Trophoblast cell (in vitro differentiated cells and primary cell): ENCODE measurements around the gene LPCAT1.
"Not testable (repeated sequence)": the region's sequence is repeated elsewhere in the genome, so short reads cannot be mapped to it uniquely, and the experiment has no call there.

Experiments
- DNase-seq, 2 donors: peaks; one replicate each; pipeline ENCODE4 v3.0.0-alpha.2; 2016
- H2AFZ ChIP-seq: 2 replicates; pipeline ENCODE4 v1.6.1; 2013; ENCODE audit warnings: low read length, moderate library complexity, mild to moderate bottlenecking; ENCODE audit not compliant: insufficient read depth, poor library complexity
- H2AK5ac ChIP-seq: 2 replicates; pipeline ENCODE4 v1.6.1; 2013; ENCODE audit warnings: mild to moderate bottlenecking, low read length
- H2BK120ac ChIP-seq: 2 replicates; pipeline ENCODE4 v1.6.1; 2013; ENCODE audit warnings: low read length, mild to moderate bottlenecking, moderate library complexity; ENCODE audit not compliant: insufficient read depth, poor library complexity
- H2BK12ac ChIP-seq: 2 replicates; pipeline ENCODE4 v1.6.1; 2013; ENCODE audit warnings: mild to moderate bottlenecking, low read length, moderate library complexity
- H2BK5ac ChIP-seq: 2 replicates; pipeline ENCODE4 v1.6.1; 2013; ENCODE audit warnings: low read length, low read depth, moderate library complexity, mild to moderate bottlenecking; ENCODE audit not compliant: poor library complexity
- H3K14ac ChIP-seq: 2 replicates; pipeline ENCODE4 v1.6.1; 2013; ENCODE audit warnings: mild to moderate bottlenecking, low read length
- H3K18ac ChIP-seq: 2 replicates; pipeline ENCODE4 v1.6.1; 2013; ENCODE audit warnings: mild to moderate bottlenecking, low read length
- H3K23ac ChIP-seq: 2 replicates; pipeline ENCODE4 v1.6.1; 2013; ENCODE audit warnings: low read length
- H3K27ac ChIP-seq: 2 replicates; pipeline ENCODE4 v1.5.1; 2013; ENCODE audit warnings: low read depth, mild to moderate bottlenecking, inconsistent platforms, low read length, moderate library complexity
- H3K27me3 ChIP-seq: 2 replicates; pipeline ENCODE4 v1.6.1; 2013; ENCODE audit warnings: inconsistent platforms, mild to moderate bottlenecking, low read length, moderate library complexity; ENCODE audit not compliant: insufficient read depth
- H3K36me3 ChIP-seq, 2 experiments: 1 replicate in 1 of 2; 2 replicates in 1 of 2; pipeline ENCODE4 v1.6.1; 2013; ENCODE audit warnings: low read length in 2 of 2, mild to moderate bottlenecking in 2 of 2, moderate library complexity in 1 of 2; ENCODE audit not compliant: insufficient read depth in 2 of 2, control insufficient read depth in 1 of 2
- H3K4ac ChIP-seq: 2 replicates; pipeline ENCODE4 v1.6.1; 2013; ENCODE audit warnings: low read depth, mild to moderate bottlenecking, low read length, moderate library complexity
- H3K4me1 ChIP-seq, 2 experiments: 1 replicate in 1 of 2; 2 replicates in 1 of 2; pipeline ENCODE4 v1.6.1; 2013; ENCODE audit warnings: low read length in 2 of 2, mild to moderate bottlenecking in 2 of 2, moderate library complexity in 1 of 2; ENCODE audit not compliant: insufficient read depth in 2 of 2, control insufficient read depth in 1 of 2
- H3K4me2 ChIP-seq: 2 replicates; pipeline ENCODE4 v1.6.1; 2013; ENCODE audit warnings: inconsistent platforms, mild to moderate bottlenecking, low read length, moderate library complexity
- H3K4me3 ChIP-seq: 2 replicates; pipeline ENCODE4 v1.5.1; 2013; ENCODE audit warnings: mild to moderate bottlenecking, low read depth, low read length, inconsistent platforms
- H3K79me1 ChIP-seq: one replicate; pipeline ENCODE4 v1.6.1; 2013; ENCODE audit warnings: low read length
- H3K79me2 ChIP-seq: 2 replicates; pipeline ENCODE4 v1.6.1; 2013; ENCODE audit warnings: low read length, mild to moderate bottlenecking; ENCODE audit not compliant: control insufficient read depth, insufficient read depth, poor library complexity
- H3K9ac ChIP-seq: 2 replicates; pipeline ENCODE4 v1.6.1; 2013; ENCODE audit warnings: mild to moderate bottlenecking, low read length
- H3K9me3 ChIP-seq: 2 replicates; pipeline ENCODE4 v1.6.1; 2013; ENCODE audit warnings: low read depth, mild to moderate bottlenecking, control low read depth, inconsistent platforms, low read length; ENCODE audit not compliant: insufficient read depth
- H4K12ac ChIP-seq: 2 replicates; pipeline ENCODE4 v1.6.1; 2013; ENCODE audit warnings: low read depth, mild to moderate bottlenecking, low read length, moderate library complexity
- H4K8ac ChIP-seq: 2 replicates; pipeline ENCODE4 v1.6.1; 2013; ENCODE audit warnings: low read depth, mild to moderate bottlenecking, low read length, moderate library complexity
- H4K91ac ChIP-seq: one replicate; pipeline ENCODE4 v1.6.1; 2013; ENCODE audit warnings: low read depth, mild to moderate bottlenecking, low read length, moderate library complexity
- WGBS: extraction: QIAGEN DNeasy Blood & Tissue Kit; methylation state at CpG from one replicate; pipeline ENCODE4 v1.1.7; 2013; ENCODE audit warnings: missing lambda C conversion rate; ENCODE audit not compliant: insufficient read length, insufficient coverage; ENCODE audit errors: extremely low coverage; 5-methylcytosine and 5-hydroxymethylcytosine counted together

Gene LPCAT1

DNA sequence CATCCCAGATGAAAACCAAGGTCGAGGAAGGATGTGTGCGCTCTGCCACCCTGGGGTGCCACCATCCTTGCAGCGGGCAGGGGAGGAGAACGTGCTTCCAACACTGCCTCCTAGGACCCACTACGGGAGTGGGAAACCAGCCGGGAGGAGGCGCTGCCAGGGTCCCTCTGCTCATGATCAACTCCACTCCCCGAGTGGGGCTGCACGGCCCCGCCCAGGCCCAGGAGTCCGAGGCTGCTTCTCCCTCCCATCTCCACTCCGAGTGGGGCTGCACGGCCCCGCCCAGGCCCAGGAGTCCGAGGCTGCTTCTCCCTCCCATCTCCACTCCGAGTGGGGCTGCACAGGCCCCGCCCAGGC is 48.2 kb downstream of the LPCAT1 start:
- H3K9ac ChIP-seq, H3K14ac ChIP-seq, H3K27ac ChIP-seq, H2AFZ ChIP-seq, H4K8ac ChIP-seq, H3K27me3 ChIP-seq, H4K91ac ChIP-seq, H4K12ac ChIP-seq, H3K18ac ChIP-seq, H3K23ac ChIP-seq, DNase-seq, H3K4me3 ChIP-seq, H3K79me1 ChIP-seq, H2BK12ac ChIP-seq, H3K4me1 ChIP-seq, H2BK120ac ChIP-seq, H2BK5ac ChIP-seq, H2AK5ac ChIP-seq, H3K4me2 ChIP-seq, H3K9me3 ChIP-seq, H3K79me2 ChIP-seq, H3K4ac ChIP-seq: not testable (repeated sequence)
- peaks cover 83 to 94% of the 10 kb centered on the region in 2 experiments for H3K36me3 ChIP-seq
- WGBS = no CpG with 5 or more reads among the region's 17 CpGs

- Histone ChIP-seq H3K14ac (no peak overlapping the region), H3K9ac (no peak overlapping the region), H3K4me3 (no peak overlapping the region), H3K23ac (no peak overlapping the region), H3K79me2 (no peaks in the 10 kb centered on the region), H4K91ac (no peak overlapping the region), H3K4me1 (no peaks in the 10 kb centered on the region), H3K27me3 (no peaks in the 10 kb centered on the region), H3K27ac (no peak overlapping the region), H3K4ac (no peak overlapping the region), H2BK120ac (no peak overlapping the region), H2BK5ac (no peak overlapping the region), H4K8ac (no peak overlapping the region), H3K9me3 (peaks cover 4% of the 10 kb centered on the region), H3K36me3 (peaks cover 84 to 95% of the 10 kb centered on the region in 2 experiments), H3K18ac (no peak overlapping the region), H4K12ac (no peak overlapping the region), H3K4me2 (no peak overlapping the region), H3K79me1 (no peaks in the 10 kb centered on the region), H2AK5ac (no peak overlapping the region), H2AFZ (no peak overlapping the region), H2BK12ac (no peak overlapping the region)
- peak; percentile 32 to 40 for DNase-seq
- no CpG with 5 or more reads among the region's 24 CpGs for WGBS
These were observed 48.8 kb downstream of the LPCAT1 start for GRCh38 chr5:1474866-1475543.

DNA sequence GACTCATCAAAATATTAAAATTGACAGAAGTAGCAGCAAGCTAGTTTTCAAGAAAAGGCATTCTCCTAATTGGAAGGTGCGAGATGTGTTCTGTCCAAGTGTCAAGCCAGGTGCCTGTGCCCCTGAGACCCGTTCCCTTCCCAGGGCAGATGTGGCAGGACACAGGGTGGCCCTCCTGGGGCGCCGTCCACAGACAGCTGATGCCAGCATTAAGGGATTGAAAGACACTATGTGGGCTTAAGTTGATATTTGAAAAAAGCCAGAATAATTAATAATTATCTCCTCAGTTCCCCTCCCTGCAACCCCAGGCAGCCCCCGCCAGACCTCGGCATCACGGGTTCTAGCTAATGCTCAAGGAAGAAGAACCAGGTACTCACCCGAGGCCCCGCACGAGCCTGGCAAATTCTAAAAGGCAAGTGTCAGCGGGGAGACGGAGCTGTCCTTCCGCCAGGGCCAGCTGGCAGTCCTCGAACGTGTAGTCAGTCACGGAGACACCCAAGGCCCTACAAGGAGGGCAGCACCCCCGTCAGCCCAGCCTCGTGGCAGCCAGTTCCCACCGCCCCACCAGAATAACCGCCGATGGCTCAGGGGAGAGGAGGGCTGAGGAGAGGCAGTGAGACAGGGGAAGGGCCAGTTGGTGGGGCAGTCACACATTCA is 49.4 kb downstream of the LPCAT1 start:
- Histone ChIP-seq H3K27ac (no peak overlapping the region), H3K36me3 (peaks cover 84 to 93% of the 10 kb centered on the region in 2 experiments), H2AFZ (no peak overlapping the region), H2BK12ac (no peak overlapping the region), H3K27me3 (no peaks in the 10 kb centered on the region), H3K18ac (no peak overlapping the region), H4K8ac (no peak overlapping the region), H3K9ac (no peak overlapping the region), H3K4me2 (no peak overlapping the region), H3K4me1 (no peaks in the 10 kb centered on the region), H2BK120ac (no peak overlapping the region), H3K79me1 (no peaks in the 10 kb centered on the region), H3K79me2 (no peaks in the 10 kb centered on the region), H2AK5ac (no peak overlapping the region), H3K4ac (no peak overlapping the region), H4K91ac (no peak overlapping the region), H3K14ac (no peak overlapping the region), H2BK5ac (no peak overlapping the region), H4K12ac (no peak overlapping the region), H3K9me3 (peaks cover 4% of the 10 kb centered on the region), H3K4me3 (no peak overlapping the region), H3K23ac (no peak overlapping the region)
- DNase-seq = no peak
- no CpG with 5 or more reads among the region's 21 CpGs for WGBS

GRCh38 chr5:1473746-1474145 is 50.0 kb downstream of the LPCAT1 start:
- no peak overlapping the region for H3K4me3 ChIP-seq
- H3K79me1 ChIP-seq = no peaks in the 10 kb centered on the region
- no peak overlapping the region for H3K4me2 ChIP-seq
- no peak overlapping the region for H2BK12ac ChIP-seq
- no peaks in the 10 kb centered on the region for H3K4me1 ChIP-seq
- H3K4ac ChIP-seq = no peak overlapping the region
- no peak for DNase-seq
- no peak overlapping the region for H4K91ac ChIP-seq
- H3K27me3 ChIP-seq = no peaks in the 10 kb centered on the region
- no peak overlapping the region for H3K23ac ChIP-seq
- H4K12ac ChIP-seq = no peak overlapping the region
- WGBS = no CpG with 5 or more reads among the region's 12 CpGs
- no peak overlapping the region for H3K14ac ChIP-seq
- no peak overlapping the region for H4K8ac ChIP-seq
- no peak overlapping the region for H3K27ac ChIP-seq
- no peaks in the 10 kb centered on the region for H3K79me2 ChIP-seq
- H2BK5ac ChIP-seq = no peak overlapping the region
- no peak overlapping the region for H2BK120ac ChIP-seq
- H3K9me3 ChIP-seq = peaks cover 4% of the 10 kb centered on the region
- H3K18ac ChIP-seq = no peak overlapping the region
- no peak overlapping the region for H2AFZ ChIP-seq
- peaks cover 86 to 93% of the 10 kb centered on the region in 2 experiments for H3K36me3 ChIP-seq
- H2AK5ac ChIP-seq = no peak overlapping the region
- no peak overlapping the region for H3K9ac ChIP-seq
